ENCODE results near the gene NOS1AP. TPM values are rescaled to one million over a fixed set of nuclear protein-coding genes. Genes with fewer than 3 reads are reported as not detected.

The NOS1AP gene
- total and polyA plus RNA-seq, 9 of the 15 experiments (the other 6 are each of a cell fraction or from before 2014, with no cell fraction given), result 0.07 to 1.5 (median 0.22) TPM

GRCh38 chr1:162069334-162070093 lies at the start of gene NOS1AP (continued):
- TF ChIP-seq ZNF12 (CRISPR knock-in tag; IDR thresholded peaks at IDR 0.05) (no peak), ZBTB40 (IDR thresholded peaks at IDR 0.05) (peak; percentile 35; the same call in 1 of the 2 replicates), ZBTB40 (CRISPR knock-in tag; IDR thresholded peaks at IDR 0.05) (no peak), ZKSCAN3 (CRISPR knock-in tag; IDR thresholded peaks at IDR 0.05) (no peak), ZNF655 (CRISPR knock-in tag; IDR thresholded peaks at IDR 0.05) (no peak), E2F1 (CRISPR knock-in tag; IDR thresholded peaks at IDR 0.05) (no peak), BRF1 (IDR thresholded peaks at IDR 0.05; ENCODE audit: borderline replicate concordance, extremely low read depth, insufficient read length) (no peak), ZNF121 (CRISPR knock-in tag; conservative IDR thresholded peaks at IDR 0.05) (no peak), GTF2E2 (tag; IDR thresholded peaks at IDR 0.05) (no peak), KDM4B (IDR thresholded peaks at IDR 0.05; ENCODE audit: borderline replicate concordance in 2 of 2, low read depth in 1 of 2) (no peak), RBM39 (optimal IDR thresholded peaks at IDR 0.05; ENCODE audit: low read depth, low read length) (no peak), BRD9 (IDR thresholded peaks at IDR 0.05; ENCODE audit: low read depth, partially characterized antibody) (no peak), PHF8 (IDR thresholded peaks at IDR 0.05; ENCODE audit: borderline replicate concordance, low read length) (peak; percentile 46; the same call in 1 of the 2 replicates), HDAC8 (tag; IDR thresholded peaks at IDR 0.05) (no peak)
